PC-9 (cell line): ENCODE measurements around the gene RASL10B. TPM values are rescaled to one million over a fixed set of nuclear protein-coding genes. Genes with fewer than 3 reads are reported as not detected.

ENCODE experiments used
- BruUV-seq: library from RNA; stranded (reverse); fragments of 400-500 nt; replicated peaks from 2 replicates; lab custom pipeline; 2021; lab: Mats Ljungman, UMichigan
- CTCF ChIA-PET: fragments of 300-600 bp; sonication (Branson Sonifier 250); formaldehyde crosslinking; loops from one replicate; lab custom pipeline; 2022; ENCODE audit warnings: antibody characterized with exemption; lab: Charles Lee
- POLR2A ChIA-PET: fragments of 300-600 bp; sonication (Branson Sonifier 250); formaldehyde crosslinking; loops from one replicate; lab custom pipeline; 2022; ENCODE audit warnings: antibody characterized with exemption; ENCODE audit not compliant: unreplicated experiment; lab: Charles Lee
- DNase-seq, 2 experiments: peaks; one replicate each; pipeline versions ENCODE4 v3.0.0 to v3.0.0-alpha.2; 2015 to 2022; ENCODE audit warnings: mixed read lengths in 1 of 2
- H2AFZ ChIP-seq: fragments of 200-600 bp; sonication (generic); 2 replicates; pipeline ENCODE4 v1.8.1; 2017; ENCODE audit warnings: antibody characterized with exemption
- H3F3A ChIP-seq: fragments of 200-600 bp; sonication (generic); 2 replicates; pipeline ENCODE4 v1.8.1; 2017; ENCODE audit warnings: antibody characterized with exemption, mild to moderate bottlenecking, low read depth; ENCODE audit not compliant: insufficient read depth
- H3K27ac ChIP-seq: fragments of 200-600 bp; sonication (generic); 2 replicates; pipeline ENCODE4 v1.6.1; 2016; ENCODE audit warnings: mixed run types
- H3K27me3 ChIP-seq: fragments of 200-600 bp; sonication (generic); 2 replicates; pipeline ENCODE4 v1.6.1; 2016; ENCODE audit warnings: low read depth, mixed run types; ENCODE audit not compliant: insufficient read depth
- H3K36me3 ChIP-seq: fragments of 200-600 bp; sonication (generic); 2 replicates; pipeline ENCODE4 v1.6.1; 2016; ENCODE audit warnings: low read depth, mixed run types
- H3K4me1 ChIP-seq: fragments of 200-600 bp; sonication (generic); replicated peaks from 2 replicates; pipeline ENCODE4 v1.6.1; 2016; ENCODE audit warnings: mixed run types; ENCODE audit not compliant: insufficient read depth
- H3K4me2 ChIP-seq: fragments of 200-600 bp; sonication (generic); 2 replicates; pipeline ENCODE4 v1.6.1; 2017; ENCODE audit warnings: mixed run types
- H3K4me3 ChIP-seq: fragments of 200-600 bp; sonication (generic); 2 replicates; pipeline ENCODE4 v1.6.1; 2016; ENCODE audit warnings: mixed run types
- H3K79me2 ChIP-seq: fragments of 200-600 bp; sonication (generic); 2 replicates; pipeline ENCODE4 v1.6.1; 2017; ENCODE audit warnings: low read depth, mixed run types
- H3K9me2 ChIP-seq: fragments of 200-600 bp; sonication (generic); 2 replicates; pipeline ENCODE4 v1.8.1; 2017; ENCODE audit warnings: mild to moderate bottlenecking; ENCODE audit not compliant: insufficient read depth
- H3K9me3 ChIP-seq: fragments of 200-600 bp; sonication (generic); 2 replicates; pipeline ENCODE4 v1.8.1; 2016; ENCODE audit warnings: low read depth; ENCODE audit not compliant: insufficient read depth
- H4K20me1 ChIP-seq: fragments of 200-600 bp; sonication (generic); 2 replicates; pipeline ENCODE4 v1.8.1; 2017; ENCODE audit not compliant: insufficient read depth
- EZH2 ChIP-seq: fragments of 200-600 bp; sonication (generic); IDR thresholded peaks from 2 replicates; pipeline ENCODE4 v1.8.0; 2017; ENCODE audit warnings: antibody characterized with exemption, low read depth
- intact Hi-C: fragments of 100-400 bp; cut with micrococcal nuclease; formaldehyde crosslinking; loops from one replicate; pipeline ENCODE4 v1.10.0; 2022; ENCODE audit not compliant: unreplicated experiment
- total RNA-seq: library from RNA; stranded (reverse); gene quantifications from 2 replicates; pipeline ENCODE4 v1.2.3, GENCODE V29; 2021
- TF ChIP-seq, protein P1 (sequence below): fragments of 200-600 bp; sonication (generic); conservative IDR thresholded peaks from 2 replicates; pipeline ENCODE4 v1.6.1; 2017; ENCODE audit warnings: mixed run types, antibody characterized with exemption, mild to moderate bottlenecking, moderate library complexity

The RASL10B gene
- total RNA-seq, 1 experiment from 2014 or later: 0.11 TPM

DNA sequence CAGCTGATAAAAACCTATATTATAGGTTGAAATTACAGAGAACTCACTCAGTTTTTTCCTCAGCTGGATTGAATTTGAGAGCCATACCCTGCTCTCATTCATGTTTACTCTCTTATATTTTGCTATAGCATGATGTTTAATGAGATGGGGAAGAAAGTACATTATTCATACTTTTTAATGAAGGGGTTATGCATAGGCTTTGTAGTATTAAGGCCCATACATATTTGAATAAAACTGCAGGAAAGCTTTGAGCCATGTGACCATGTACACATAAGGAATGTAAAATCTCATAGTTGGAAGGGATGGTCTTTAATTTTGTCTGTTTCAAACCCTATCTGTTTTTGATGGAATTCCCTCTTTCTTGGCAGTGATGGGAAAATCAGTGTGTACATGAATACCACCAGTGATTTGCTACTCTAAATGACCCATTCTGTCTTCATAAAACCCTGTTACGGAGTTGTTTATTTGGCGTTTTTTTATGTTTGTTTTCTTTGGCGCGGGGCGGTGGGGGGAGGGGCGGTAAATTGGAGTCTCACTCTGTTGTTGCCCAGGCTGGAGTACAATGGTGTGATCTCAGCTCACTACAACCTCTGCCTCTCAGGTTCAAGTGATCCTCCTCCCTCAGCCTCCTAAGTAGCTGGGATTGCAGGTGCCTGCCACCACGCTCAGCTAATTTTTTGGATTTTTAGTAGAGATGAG lies 38.8 kb upstream of the RASL10B start:
- no peak overlapping the region for H2AFZ ChIP-seq
- H3K27ac ChIP-seq: no peak overlapping the region
- no peak for DNase-seq
- TF ChIP-seq, protein P1, sequence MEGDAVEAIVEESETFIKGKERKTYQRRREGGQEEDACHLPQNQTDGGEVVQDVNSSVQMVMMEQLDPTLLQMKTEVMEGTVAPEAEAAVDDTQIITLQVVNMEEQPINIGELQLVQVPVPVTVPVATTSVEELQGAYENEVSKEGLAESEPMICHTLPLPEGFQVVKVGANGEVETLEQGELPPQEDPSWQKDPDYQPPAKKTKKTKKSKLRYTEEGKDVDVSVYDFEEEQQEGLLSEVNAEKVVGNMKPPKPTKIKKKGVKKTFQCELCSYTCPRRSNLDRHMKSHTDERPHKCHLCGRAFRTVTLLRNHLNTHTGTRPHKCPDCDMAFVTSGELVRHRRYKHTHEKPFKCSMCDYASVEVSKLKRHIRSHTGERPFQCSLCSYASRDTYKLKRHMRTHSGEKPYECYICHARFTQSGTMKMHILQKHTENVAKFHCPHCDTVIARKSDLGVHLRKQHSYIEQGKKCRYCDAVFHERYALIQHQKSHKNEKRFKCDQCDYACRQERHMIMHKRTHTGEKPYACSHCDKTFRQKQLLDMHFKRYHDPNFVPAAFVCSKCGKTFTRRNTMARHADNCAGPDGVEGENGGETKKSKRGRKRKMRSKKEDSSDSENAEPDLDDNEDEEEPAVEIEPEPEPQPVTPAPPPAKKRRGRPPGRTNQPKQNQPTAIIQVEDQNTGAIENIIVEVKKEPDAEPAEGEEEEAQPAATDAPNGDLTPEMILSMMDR: no peak
- no peak for TF ChIP-seq EZH2
- no peak overlapping the region for H3K4me3 ChIP-seq
- H3K27me3 ChIP-seq: no peaks in the 10 kb centered on the region
- H3F3A ChIP-seq: no peaks in the 10 kb centered on the region
- POLR2A ChIA-PET: no interaction called here
- H3K9me2 ChIP-seq: no peaks in the 10 kb centered on the region
- no peaks in the 10 kb centered on the region for H3K4me1 ChIP-seq
- H3K9me3 ChIP-seq: no peaks in the 10 kb centered on the region
- H3K4me2 ChIP-seq: no peak overlapping the region
- intact Hi-C loops: loop anchor here (5.0 kb wide), 1 partner anchor 40 kb away; no protein-coding TSS in a partner anchor
- H4K20me1 ChIP-seq: peaks cover 4% of the 10 kb centered on the region; the same call in 1 of the 2 replicates
- H3K36me3 ChIP-seq: peaks cover 13% of the 10 kb centered on the region; the same call in 1 of the 2 replicates
- H3K79me2 ChIP-seq: no peaks in the 10 kb centered on the region
- no TSS peak for BruUV-seq
- CTCF ChIA-PET: interaction anchor here (0.6 kb wide), 1 partner anchor 70 kb away, joined by 3 read pairs; no protein-coding TSS in a partner anchor

DNA sequence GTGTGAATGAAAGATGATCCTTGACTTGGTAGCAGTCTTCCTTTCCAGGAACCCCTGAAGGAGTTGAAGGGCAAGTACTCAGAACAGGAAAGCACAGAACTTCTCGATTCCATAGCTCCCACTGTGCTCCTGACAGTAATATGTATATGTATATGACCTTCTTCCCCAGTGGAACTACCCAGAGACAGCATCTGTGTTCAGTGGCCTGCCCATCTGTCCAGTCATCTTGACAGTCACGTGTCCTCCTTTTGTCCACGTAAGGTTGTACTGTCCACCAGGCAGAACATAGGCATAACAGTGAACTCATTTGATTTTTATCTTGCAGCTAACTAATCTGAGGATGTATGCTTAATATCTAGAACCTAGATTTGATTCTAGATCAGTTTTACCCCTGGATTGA lies 37.8 kb upstream of the RASL10B start:
- Histone ChIP-seq H3K79me2 (no peaks in the 10 kb centered on the region), H3K4me1 (no peaks in the 10 kb centered on the region), H3F3A (no peaks in the 10 kb centered on the region), H3K36me3 (peaks cover 13% of the 10 kb centered on the region; the same call in 1 of the 2 replicates), H3K4me3 (no peak overlapping the region), H3K27ac (no peak overlapping the region), H3K27me3 (no peaks in the 10 kb centered on the region), H4K20me1 (peaks cover 4% of the 10 kb centered on the region; the same call in 1 of the 2 replicates), H2AFZ (no peak overlapping the region), H3K9me3 (no peaks in the 10 kb centered on the region), H3K4me2 (no peak overlapping the region), H3K9me2 (no peaks in the 10 kb centered on the region)
- ChIA-PET POLR2A (interaction anchor here (0.6 kb wide), 1 partner anchor 103 kb away, joined by 3 read pairs; no protein-coding TSS in a partner anchor), CTCF (interaction anchor here (0.6 kb wide), 1 partner anchor 154 kb away, joined by 3 read pairs; no protein-coding TSS in a partner anchor)
- DNase-seq: no peak
- BruUV-seq: no TSS peak
- intact Hi-C loops: loop anchor here (5.0 kb wide), 1 partner anchor 41 kb away; no protein-coding TSS in a partner anchor
- no peak for TF ChIP-seq EZH2
- TF ChIP-seq, protein P1: no peak

DNA sequence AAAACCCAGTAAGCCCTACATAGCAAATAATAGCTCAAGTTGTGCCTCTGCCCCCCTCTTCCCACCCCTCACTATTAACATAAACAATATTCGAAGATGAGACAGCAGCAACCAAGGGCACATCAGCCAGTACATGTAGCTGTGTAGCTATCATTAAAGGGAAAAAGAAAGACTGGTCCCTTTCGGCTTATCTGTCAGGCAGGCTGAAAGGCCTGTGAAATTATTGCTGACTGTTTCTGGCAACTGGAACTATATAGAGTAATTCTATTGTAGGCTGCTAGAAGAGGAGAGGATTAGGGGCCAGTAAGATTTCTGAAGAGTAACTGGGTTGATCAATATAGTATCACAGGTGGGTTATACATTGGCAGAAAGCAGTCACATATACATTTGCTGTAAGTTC lies 36.5 kb upstream of the RASL10B start:
- Histone ChIP-seq H3K36me3 (peaks cover 13% of the 10 kb centered on the region; the same call in 1 of the 2 replicates), H3K9me3 (no peaks in the 10 kb centered on the region), H3K4me1 (no peaks in the 10 kb centered on the region), H3K4me3 (no peak overlapping the region), H3F3A (no peaks in the 10 kb centered on the region), H3K4me2 (no peak overlapping the region), H3K27ac (no peak overlapping the region), H3K9me2 (no peaks in the 10 kb centered on the region), H4K20me1 (peaks cover 4% of the 10 kb centered on the region; the same call in 1 of the 2 replicates), H3K79me2 (no peaks in the 10 kb centered on the region), H2AFZ (no peak overlapping the region), H3K27me3 (no peaks in the 10 kb centered on the region)
- BruUV-seq: no TSS peak
- CTCF ChIA-PET: no interaction called here
- POLR2A ChIA-PET: no interaction called here
- no peak for TF ChIP-seq EZH2
- TF ChIP-seq, protein P1: no peak
- intact Hi-C loops: loop anchor here (5.0 kb wide), 1 partner anchor 43 kb away; no protein-coding TSS in a partner anchor
- no peak for DNase-seq
